Duodenal mucosa (tissue), 2 donors: ENCODE data around the gene DDX42.

Experiments used
- H3K27ac ChIP-seq: one replicate; pipeline ENCODE4 v1.7.0; 2013; ENCODE audit warnings: low read depth, low read length
- H3K27me3 ChIP-seq, 2 donors: one replicate each; pipeline ENCODE4 v1.7.0; 2013; ENCODE audit warnings: low read length in 2 of 2, control low read depth in 1 of 2; ENCODE audit not compliant: insufficient read depth in 2 of 2, control insufficient read depth in 1 of 2
- H3K36me3 ChIP-seq, 2 donors: one replicate each; pipeline ENCODE4 v1.7.0; 2013; ENCODE audit warnings: low read length in 2 of 2, control low read depth in 1 of 2; ENCODE audit not compliant: insufficient read depth in 2 of 2, control insufficient read depth in 1 of 2
- H3K4me1 ChIP-seq, 2 donors: one replicate each; pipeline ENCODE4 v1.7.0; 2013; ENCODE audit warnings: low read length in 2 of 2, control low read depth in 1 of 2; ENCODE audit not compliant: insufficient read depth in 2 of 2, control insufficient read depth in 1 of 2
- H3K4me3 ChIP-seq, 2 donors: one replicate each; pipeline ENCODE4 v1.7.0; 2013; ENCODE audit warnings: low read length in 2 of 2, low read depth in 1 of 2
- H3K9ac ChIP-seq, 2 donors: one replicate each; pipeline ENCODE4 v1.7.0; 2013; ENCODE audit warnings: low read length in 2 of 2, low read depth in 1 of 2
- H3K9me3 ChIP-seq, 2 donors: one replicate each; pipeline ENCODE4 v1.7.0; 2013; ENCODE audit warnings: low read length in 2 of 2, control low read depth in 1 of 2; ENCODE audit not compliant: control insufficient read depth in 1 of 2

The DDX42 gene

DNA sequence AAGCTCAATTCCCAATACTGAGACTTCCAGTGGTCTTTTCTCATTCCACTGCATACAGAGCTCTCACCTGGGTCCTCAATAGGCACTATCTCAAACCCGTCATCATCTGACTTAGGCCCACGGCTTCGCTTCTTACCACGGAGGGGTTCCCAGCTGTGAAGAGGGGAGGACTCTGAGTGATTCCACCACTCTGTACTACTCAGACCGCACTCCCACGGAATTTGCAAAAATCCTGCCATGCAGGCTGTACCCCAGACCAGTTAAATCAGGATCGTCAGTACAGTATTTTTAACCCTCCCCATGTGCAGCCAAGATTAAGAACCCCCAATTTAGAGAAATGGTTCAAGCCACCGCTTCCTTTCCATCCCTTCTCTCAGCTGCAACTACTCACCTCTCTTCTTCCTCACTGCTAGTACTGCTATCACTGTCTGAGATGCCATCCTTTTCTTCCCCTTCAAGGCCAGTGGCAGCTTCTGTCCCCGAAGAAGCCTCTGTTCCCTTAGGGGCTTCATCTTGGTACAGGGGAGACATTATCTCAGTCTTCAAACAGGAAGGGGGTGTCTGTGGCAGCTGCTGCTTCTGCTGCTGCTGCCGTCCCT lies 47.1 kb downstream of the DDX42 start:
- Histone ChIP-seq H3K27me3 (no peaks in the 10 kb centered on the region), H3K36me3 (peaks cover 79 to 94% of the 10 kb centered on the region in 2 donors), H3K9ac (no peak overlapping the region), H3K4me1 (peaks cover 4 to 17% of the 10 kb centered on the region in 2 donors), H3K9me3 (no peaks in the 10 kb centered on the region), H3K4me3 (no peak overlapping the region), H3K27ac (no peak overlapping the region)

GRCh38 chr17:63821804-63822203 lies 47.8 kb downstream of the DDX42 start:
- Histone ChIP-seq H3K9me3 (no peaks in the 10 kb centered on the region), H3K4me1 (peaks cover 8 to 21% of the 10 kb centered on the region in 2 donors), H3K27ac (no peak overlapping the region), H3K9ac (no peak overlapping the region), H3K27me3 (no peaks in the 10 kb centered on the region), H3K4me3 (no peak overlapping the region), H3K36me3 (peaks cover 77 to 87% of the 10 kb centered on the region in 2 donors)

DNA sequence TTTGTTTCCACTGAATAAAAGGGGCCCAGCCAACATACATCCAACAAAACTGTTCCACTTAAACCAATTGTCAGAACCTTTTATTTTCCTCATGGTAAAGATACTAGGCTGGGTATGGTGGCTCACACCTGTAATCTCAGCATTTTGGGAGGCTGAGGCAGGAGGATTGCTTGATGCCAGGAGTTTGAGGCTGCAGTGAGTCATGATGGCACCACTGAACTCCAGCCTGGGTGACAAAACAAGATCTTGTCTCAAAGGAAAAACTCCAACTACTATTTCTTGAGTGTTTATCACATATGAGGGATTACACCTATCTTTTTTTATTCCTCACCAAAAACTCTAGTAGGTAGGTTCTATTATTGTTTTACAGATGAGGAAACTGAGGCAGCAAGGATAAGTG lies 48.6 kb downstream of the DDX42 start:
- Histone ChIP-seq H3K9ac (no peak overlapping the region), H3K27me3 (no peaks in the 10 kb centered on the region), H3K36me3 (peaks cover 70 to 80% of the 10 kb centered on the region in 2 donors)

DNA sequence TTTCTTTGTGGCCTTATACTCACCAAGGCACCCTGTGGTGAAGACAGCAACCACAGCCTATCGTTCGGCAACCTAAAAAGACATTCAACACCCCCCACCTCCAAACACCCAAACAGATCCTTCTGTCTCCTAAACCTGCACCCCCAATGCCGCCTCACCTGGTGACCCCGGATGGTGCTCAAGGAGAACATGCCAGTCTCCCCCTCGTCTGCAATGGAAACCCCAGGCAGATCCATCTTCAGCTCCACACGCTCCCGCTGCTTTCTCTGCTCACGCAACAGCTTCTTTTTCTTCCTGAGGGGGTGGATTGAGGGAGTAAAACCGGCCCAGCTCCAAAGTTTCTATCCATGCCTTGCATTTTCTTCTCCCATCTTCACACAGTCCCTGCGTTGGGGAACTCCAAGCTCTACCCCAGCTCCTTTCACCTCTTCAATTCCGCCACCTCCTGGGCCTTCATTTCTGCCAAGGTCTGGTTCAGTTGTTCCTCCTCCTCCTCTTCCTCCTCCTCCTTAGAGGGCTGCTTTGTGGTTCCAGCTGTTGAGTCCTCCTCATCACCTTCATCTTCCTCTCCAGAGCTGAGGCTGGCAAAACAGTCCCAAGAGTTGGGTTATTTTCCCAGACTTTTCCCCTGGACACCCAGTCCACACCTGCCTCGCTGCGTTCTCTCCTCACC lies 49.8 kb downstream of the DDX42 start:
- Histone ChIP-seq H3K9me3 (no peaks in the 10 kb centered on the region), H3K27me3 (no peaks in the 10 kb centered on the region), H3K4me1 (peaks cover 19 to 30% of the 10 kb centered on the region in 2 donors), H3K4me3 (no peak overlapping the region), H3K27ac (no peak overlapping the region), H3K9ac (no peak overlapping the region), H3K36me3 (peaks cover 58 to 71% of the 10 kb centered on the region in 2 donors)

More for the DNA sequence above, 48.6 kb downstream of the DDX42 start:
- H3K4me3 ChIP-seq: no peak overlapping the region
- no peaks in the 10 kb centered on the region for H3K9me3 ChIP-seq
- H3K27ac ChIP-seq: no peak overlapping the region
- peaks cover 8 to 21% of the 10 kb centered on the region in 2 donors for H3K4me1 ChIP-seq

DNA sequence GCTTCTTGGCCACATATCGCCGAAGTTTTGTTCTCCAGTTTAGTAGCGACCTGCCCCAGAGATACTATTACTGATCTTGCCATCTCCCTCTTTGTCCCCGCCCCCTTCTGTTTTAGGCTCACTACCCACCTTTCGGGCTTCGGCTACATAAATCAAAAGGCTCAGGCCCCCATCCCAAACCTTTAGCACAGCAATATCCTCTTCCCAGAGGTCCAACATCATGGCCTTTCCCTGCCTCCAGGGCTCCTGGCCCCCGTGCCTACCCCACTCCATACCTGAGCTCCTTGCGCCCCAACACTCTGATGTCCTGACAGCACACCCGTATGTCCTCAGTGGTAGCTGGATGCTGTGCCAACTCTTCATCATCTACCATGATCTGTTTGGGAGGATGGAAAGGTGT lies 50.4 kb downstream of the DDX42 start:
- H3K36me3 ChIP-seq: peaks cover 58 to 69% of the 10 kb centered on the region in 2 donors
- no peaks in the 10 kb centered on the region for H3K27me3 ChIP-seq
- H3K4me1 ChIP-seq: peaks cover 22 to 30% of the 10 kb centered on the region in 2 donors
- no peak overlapping the region for H3K27ac ChIP-seq
- no peak overlapping the region for H3K4me3 ChIP-seq
- no peaks in the 10 kb centered on the region for H3K9me3 ChIP-seq
- no peak overlapping the region for H3K9ac ChIP-seq

DNA sequence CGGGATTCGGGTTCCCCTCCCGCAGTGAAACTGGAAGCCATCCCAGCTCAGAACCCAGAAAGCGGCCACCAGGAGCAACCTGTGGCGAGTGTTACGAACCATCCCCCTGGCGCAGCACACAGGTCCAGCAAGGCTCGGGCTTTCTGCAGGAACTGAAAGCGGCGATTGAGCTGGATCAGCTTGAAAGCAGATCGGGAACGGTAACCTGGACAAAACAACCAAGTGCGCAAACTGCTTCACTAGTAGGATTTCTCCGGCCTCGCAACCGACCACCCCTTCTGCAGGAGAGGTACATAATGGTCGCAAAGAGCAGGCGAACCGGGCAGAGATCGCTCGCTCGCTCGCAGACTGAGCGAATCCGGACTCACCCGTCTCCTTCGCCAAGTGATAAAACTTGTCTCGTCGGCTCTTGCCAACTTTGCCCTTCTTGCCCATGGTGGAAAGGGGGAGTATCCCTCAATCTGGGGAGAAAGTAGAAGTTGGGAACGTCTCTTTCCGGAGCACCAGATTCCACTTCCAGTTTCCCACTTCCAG lies 52.6 kb downstream of the DDX42 start:
- peak overlapping the region; percentile 76 for H3K9ac ChIP-seq
- H3K27me3 ChIP-seq: no peaks in the 10 kb centered on the region
- H3K9me3 ChIP-seq: no peaks in the 10 kb centered on the region
- peak overlapping the region; percentile 83 to 99 for H3K4me3 ChIP-seq
- peaks cover 61 to 70% of the 10 kb centered on the region in 2 donors for H3K36me3 ChIP-seq
- peaks cover 22 to 25% of the 10 kb centered on the region in 2 donors for H3K4me1 ChIP-seq
- H3K27ac ChIP-seq: peak overlapping the region; percentile 89

DNA sequence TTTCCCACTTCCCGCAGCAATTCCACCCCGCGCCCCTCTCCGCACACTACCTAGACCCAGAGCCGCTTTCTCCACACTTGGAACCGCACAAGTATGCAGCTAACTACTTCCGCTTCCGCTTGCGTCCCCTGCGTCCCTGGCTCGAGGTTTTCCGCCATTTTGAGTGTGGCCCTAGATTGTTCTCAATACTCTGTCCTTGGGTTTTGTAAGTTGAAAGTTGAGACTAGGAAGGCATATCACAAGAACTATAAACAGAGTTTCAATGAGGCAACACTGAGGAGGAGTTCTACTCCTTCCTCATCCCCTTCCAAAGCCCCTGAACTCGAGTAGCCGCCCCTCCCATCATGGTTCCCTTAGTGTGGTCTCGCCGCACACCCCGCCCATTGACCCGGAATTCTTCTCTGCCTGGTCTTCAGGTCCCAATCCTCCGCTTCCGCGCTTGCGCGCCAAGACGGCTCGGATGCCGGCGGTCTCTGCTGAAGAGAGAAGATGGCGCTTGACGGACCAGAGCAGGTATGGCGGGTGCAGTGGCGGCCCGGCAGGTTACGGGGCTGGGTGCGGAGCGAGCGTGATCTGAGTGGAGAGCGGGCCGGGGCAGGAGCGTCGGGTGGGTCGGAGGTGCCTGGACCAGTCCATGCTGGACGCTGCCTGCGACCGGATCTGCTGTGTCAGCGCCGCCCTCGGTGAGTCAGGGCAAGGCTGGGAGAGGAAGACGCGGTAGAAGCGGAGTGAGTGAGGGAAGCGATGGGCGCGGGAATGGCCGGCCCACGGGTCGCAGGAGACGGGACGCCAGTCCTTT lies 53.2 kb downstream of the DDX42 start, which contains the start of the genes FTSJ3 and PSMC5:
FTSJ3 (minus strand) TSS at position 662 of the 799 bp plus-strand sequence. CDS start 761 bp downstream, outside the sequence.
PSMC5 (plus strand) TSS at position 430 of the 799 bp plus-strand sequence; CDS start at position 490, 60 bp downstream.
- H3K36me3 ChIP-seq: peaks cover 61 to 70% of the 10 kb centered on the region in 2 donors
- H3K9ac ChIP-seq: peak within 1 kb of the TSS; percentile 76
- H3K27me3 ChIP-seq: no peaks in the 10 kb centered on the region
- no peaks in the 10 kb centered on the region for H3K9me3 ChIP-seq
- peak within 1 kb of the TSS; percentile 89 for H3K27ac ChIP-seq
- peak within 1 kb of the TSS; percentile 83 to 99 for H3K4me3 ChIP-seq
- peaks cover 22 to 25% of the 10 kb centered on the region in 2 donors for H3K4me1 ChIP-seq

DNA sequence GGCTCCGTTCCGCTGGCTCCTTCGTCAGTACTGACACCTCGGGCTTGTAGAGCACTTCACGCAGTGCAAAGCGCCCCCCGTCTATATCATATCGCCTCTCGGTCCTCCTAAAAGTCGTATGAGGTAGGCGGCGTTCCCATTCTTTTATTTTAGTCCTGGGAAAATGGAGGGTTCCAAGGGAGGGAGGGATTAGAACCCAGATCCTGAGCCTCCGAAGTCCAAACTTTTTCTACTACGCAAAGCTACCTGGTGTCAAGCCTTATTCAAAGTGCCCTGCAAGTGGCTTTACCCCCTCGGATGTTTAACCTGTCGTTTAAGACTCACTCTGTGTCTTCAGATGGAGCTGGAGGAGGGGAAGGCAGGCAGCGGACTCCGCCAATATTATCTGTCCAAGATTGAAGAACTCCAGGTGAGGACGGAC lies 53.8 kb downstream of the DDX42 start:
- Histone ChIP-seq H3K9me3 (no peaks in the 10 kb centered on the region), H3K4me1 (peaks cover 22 to 25% of the 10 kb centered on the region in 2 donors), H3K9ac (peak overlapping the region; percentile 76), H3K27ac (peak overlapping the region; percentile 89), H3K36me3 (peaks cover 62 to 70% of the 10 kb centered on the region in 2 donors), H3K27me3 (no peaks in the 10 kb centered on the region), H3K4me3 (peak overlapping the region; percentile 83 to 99)

DNA sequence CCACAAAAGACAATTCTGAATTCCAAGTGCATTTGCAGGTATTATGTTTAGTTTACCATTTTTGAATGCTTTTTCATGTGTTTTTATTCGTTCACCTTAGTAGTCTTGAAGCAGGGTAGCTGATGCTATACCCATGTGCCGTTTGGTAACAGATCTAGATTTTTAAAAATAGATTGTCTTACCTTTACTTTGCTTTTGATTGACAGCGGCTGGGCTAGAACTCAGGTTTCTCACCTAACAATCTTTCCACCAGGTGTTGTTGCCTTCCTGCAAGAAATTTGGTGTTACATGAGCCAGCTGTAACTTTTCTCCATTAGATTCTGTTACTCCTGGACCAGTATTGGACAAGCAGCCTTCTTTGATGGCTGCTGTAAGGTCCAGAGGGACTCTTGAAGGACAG lies 55.0 kb downstream of the DDX42 start:
- no peaks in the 10 kb centered on the region for H3K27me3 ChIP-seq
- peak overlapping the region in 1 of 2 donors; percentile 99 for H3K4me3 ChIP-seq
- H3K9me3 ChIP-seq: no peaks in the 10 kb centered on the region
- no peak overlapping the region for H3K27ac ChIP-seq
- H3K4me1 ChIP-seq: peaks cover 22 to 25% of the 10 kb centered on the region in 2 donors
- H3K36me3 ChIP-seq: peaks cover 66 to 72% of the 10 kb centered on the region in 2 donors
- peak overlapping the region; percentile 76 for H3K9ac ChIP-seq
